DMS153 (cell line): ENCODE measurements around the gene HIPK3.
"Not testable (repeated sequence)": the region's sequence is repeated elsewhere in the genome, so short reads cannot be mapped to it uniquely, and the experiment has no call there.

ENCODE experiments used
- DNase-seq: peaks from one replicate; lab custom pipeline; 2025; lab: John Stamatoyannopoulos, UW

HIPK3 gene

GRCh38 chr11:33257160-33257896, at the start of gene HIPK3:
Gene HIPK3, plus strand, starts transcription at chr11:33257381.
- peak; percentile 59 for DNase-seq

- no peak for DNase-seq
These were observed 49.7 kb upstream of the HIPK3 start for GRCh38 chr11:33207408-33207985.

GRCh38 chr11:33208150-33208549, 49.0 kb upstream of the HIPK3 start:
- no peak for DNase-seq

GRCh38 chr11:33211153-33211552, 46.0 kb upstream of the HIPK3 start:
- DNase-seq = no peak

GRCh38 chr11:33211580-33211979, 45.6 kb upstream of the HIPK3 start:
- no peak for DNase-seq

GRCh38 chr11:33214187-33214586, 43.0 kb upstream of the HIPK3 start:
- DNase-seq = no peak

GRCh38 chr11:33214767-33215166, 42.4 kb upstream of the HIPK3 start:
- no peak for DNase-seq

- DNase-seq = not testable (repeated sequence)
These were observed 40.5 kb upstream of the HIPK3 start for GRCh38 chr11:33216676-33217075.

- DNase-seq = no peak
These were observed 35.0 kb upstream of the HIPK3 start for GRCh38 chr11:33222052-33222750.

- DNase-seq = no peak
These were observed 31.8 kb upstream of the HIPK3 start for GRCh38 chr11:33225371-33225770.

- DNase-seq = no peak
These were observed 29.5 kb upstream of the HIPK3 start for GRCh38 chr11:33227578-33228261.

- no peak for DNase-seq
These were observed 22.6 kb upstream of the HIPK3 start for GRCh38 chr11:33234397-33235190.

- no peak for DNase-seq
These were observed 20.1 kb upstream of the HIPK3 start for GRCh38 chr11:33237039-33237597.

- no peak for DNase-seq
These were observed 14.6 kb upstream of the HIPK3 start for GRCh38 chr11:33242575-33242974.

- DNase-seq = not testable (repeated sequence)
These were observed 13.5 kb upstream of the HIPK3 start for GRCh38 chr11:33243654-33244053.

GRCh38 chr11:33248416-33248971, 8.7 kb upstream of the HIPK3 start:
- DNase-seq = no peak

GRCh38 chr11:33256031-33256812, 959 bp upstream of the HIPK3 start:
- DNase-seq = no peak

GRCh38 chr11:33256813-33257159, 395 bp upstream of the HIPK3 start:
- no peak for DNase-seq

- DNase-seq = peak; percentile 80
These were observed 883 bp downstream of the HIPK3 start for GRCh38 chr11:33257897-33258630.
